Medulla oblongata (tissue), 1 donor: ENCODE results near the gene FOXN1.
"Not testable (repeated sequence)": the region's sequence is repeated elsewhere in the genome, so short reads cannot be mapped to it uniquely, and the experiment has no call there.

Source experiments
- DNase-seq: peaks from one replicate; pipeline ENCODE4 v3.0.0-alpha.2; 2015; ENCODE audit errors: extremely low spot score

FOXN1 gene

GRCh38 chr17:28573966-28574480 is 67.9 kb downstream of the FOXN1 start:
- no peak for DNase-seq

GRCh38 chr17:28574526-28574925 is 68.4 kb downstream of the FOXN1 start:
- DNase-seq, result no peak

DNA sequence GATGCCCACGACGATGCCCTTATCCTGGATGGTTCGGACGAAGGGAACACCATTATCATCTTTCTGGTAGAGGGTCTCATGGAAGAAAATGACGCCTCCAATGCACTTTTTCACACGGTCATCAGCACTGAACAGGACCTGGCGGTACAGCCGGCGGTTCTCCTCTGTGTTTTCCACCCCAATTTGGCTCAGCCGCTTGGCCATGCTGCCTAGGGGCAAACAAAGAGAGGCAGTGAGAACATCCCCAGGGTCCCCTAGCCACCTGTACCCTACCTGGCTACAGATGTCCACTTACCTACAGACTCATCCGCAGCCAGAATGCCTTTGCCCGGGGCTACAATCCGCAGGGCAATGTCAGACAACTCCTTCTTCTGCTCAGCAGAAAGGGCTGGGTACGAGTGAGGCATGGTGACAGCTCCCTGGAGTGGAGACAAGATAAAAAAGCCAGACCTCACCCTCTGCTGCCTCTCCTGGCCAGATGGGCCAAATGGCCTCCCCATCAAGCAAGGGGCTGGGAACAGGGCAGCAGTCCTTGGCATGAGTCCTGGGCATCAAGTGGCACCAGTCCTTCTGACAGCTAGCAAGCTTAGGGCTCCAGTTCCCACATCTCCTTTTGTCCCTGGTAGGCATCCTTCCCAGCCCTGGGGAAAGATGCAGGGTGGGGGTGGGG is 69.1 kb downstream of the FOXN1 start:
- peak; percentile 84 for DNase-seq

DNA sequence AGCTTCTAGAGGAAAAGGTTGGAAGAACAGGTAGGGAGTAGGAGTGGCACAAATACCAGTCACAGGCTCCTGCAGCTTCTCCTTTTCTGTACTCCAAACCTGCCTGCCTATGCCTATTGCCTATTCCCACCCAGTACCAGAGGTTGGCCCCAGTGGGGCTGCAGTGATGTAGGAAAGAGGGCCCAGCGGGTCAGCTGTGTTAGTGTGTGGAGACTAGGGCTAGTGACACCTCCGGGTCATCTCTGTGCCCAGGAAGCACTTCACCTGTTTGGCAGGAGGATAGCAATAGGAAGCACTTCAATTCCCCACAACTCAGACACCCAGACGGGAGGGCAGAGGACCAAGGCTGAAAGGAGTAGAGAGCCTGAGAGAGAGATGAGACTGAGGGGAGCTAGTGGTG is 69.9 kb downstream of the FOXN1 start:
- DNase-seq, result not testable (repeated sequence)

DNA sequence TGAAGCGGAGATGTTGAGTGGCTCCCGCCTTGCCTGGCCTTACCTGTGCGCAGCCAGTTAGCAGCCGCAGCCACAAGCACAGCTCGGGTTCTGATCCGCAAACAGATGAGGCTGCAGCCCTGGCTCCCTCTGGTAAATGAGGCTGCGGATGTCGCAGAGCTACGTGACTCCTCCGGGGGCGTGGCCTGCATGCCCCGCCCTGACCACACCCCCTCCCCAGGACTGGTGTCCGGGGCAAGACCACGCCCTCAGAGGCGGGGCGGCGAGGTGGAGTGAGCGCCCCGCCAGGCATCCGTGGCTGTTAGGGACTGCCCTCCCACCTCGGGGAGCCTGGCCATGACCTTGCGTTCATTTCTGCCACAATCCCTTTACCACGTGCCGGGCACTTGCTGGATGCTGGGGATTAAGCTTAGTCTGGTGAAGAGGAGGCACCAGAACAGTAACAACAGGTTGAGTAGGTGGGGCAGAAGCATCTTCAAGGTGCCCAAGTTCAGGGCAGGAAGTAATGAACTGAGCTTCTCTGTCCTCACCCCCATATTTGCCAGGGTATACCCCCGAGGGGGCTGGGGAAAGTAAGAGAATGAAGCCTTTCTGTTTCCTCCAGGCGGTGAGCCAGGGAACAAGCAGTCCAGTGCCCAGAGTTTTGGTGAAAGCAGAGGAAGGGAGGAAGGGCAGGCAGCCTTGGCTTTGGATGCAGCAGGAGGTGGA is 70.8 kb downstream of the FOXN1 start, which contains the start of gene ALDOC:
Gene ALDOC, minus strand, starts transcription at position 138 of the 708 bp plus-strand sequence. CDS start 1,363 bp downstream, outside the sequence.
- DNase-seq, result peak; percentile 99

- no peak for DNase-seq
Observed at GRCh38 chr17:28577466-28577824, 71.3 kb downstream of the FOXN1 start.

DNA sequence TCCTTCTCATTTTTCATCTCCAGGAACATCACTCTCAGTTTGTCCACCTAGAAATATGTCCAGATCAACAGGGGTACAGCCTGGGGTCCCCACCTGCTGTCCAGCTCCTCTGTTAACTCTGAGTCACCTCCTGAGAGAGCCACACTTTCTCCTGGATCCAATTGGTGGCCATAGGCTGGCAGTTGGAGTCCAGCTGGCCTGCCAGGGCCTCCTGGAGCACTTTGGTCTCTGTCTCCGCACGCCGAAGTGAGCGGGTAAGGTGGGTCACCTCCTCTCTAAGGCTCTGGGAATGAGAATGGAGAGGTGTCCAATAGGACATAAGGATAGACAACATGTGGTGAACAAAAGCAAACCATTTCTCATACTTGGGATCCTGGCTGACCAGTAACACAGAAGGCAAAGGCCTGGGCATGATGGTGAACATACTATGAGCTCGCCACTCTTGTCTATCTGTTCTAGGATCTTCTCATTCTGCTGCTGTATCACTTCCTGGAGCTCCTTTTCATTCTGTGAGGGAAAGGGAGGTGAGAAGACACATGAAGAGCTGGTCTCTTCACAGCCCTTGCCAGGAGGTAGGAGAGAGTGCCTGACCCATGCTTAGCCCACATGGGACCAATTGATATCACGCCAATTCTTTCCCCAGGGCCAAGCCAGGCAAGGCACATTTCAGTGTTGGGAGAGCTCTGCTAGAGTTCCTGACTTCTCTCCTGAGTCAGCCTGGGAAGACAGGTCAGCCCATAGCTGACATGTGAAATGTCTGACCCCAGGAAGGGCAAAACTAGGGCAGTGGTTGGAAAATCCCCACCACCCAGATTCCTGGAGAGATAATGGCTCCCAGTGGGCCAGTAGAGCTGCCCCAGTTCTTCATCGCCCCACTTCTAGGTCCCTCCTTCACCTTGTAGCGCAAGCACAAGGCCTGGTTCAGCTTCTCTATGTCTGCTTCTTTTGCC is 72.4 kb downstream of the FOXN1 start:
- no peak for DNase-seq

GRCh38 chr17:28579526-28579925 is 73.4 kb downstream of the FOXN1 start:
- no peak for DNase-seq

DNA sequence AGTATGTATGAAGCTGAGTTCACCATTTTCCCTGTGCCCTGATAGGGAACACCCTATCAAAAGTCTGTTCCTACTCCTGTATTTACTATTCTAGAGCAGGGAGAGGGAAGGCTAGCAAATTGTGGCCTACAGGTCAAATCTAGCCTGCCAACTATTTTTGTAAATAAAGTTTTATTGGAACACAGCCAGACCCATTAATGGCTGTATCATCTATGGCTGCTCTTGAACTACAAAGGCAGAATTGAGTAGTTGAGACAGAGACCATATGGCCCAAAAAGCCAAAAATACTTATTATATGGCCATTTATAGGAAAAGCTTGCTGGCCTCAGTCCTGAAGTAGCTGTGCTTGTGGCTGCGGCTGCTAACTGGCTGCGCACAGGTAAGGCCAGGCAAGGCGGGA is 74.8 kb downstream of the FOXN1 start:
- no peak for DNase-seq

- no peak for DNase-seq
Observed at GRCh38 chr17:28582513-28582912, 76.4 kb downstream of the FOXN1 start.

DNA sequence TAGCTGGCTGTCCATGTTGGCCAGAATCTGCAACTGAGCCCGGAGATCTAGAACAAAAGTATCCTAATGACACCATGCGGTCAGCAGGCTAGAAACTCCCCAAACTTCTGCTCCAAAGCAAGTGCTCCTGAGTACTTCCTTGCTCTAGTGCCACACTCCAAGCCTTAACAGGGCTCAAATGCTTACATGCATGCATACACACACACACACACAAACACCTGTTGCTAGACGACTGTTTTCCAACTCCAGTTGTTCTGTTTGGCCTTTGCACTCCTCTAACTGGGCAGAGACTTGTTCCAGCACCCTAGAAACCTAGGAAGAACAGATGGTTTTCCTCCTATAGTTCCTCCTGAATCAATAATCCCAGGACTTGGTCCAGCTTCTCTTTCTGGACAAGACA is 78.3 kb downstream of the FOXN1 start:
- DNase-seq, result no peak

- no peak for DNase-seq
Observed at GRCh38 chr17:28585851-28586250, 79.7 kb downstream of the FOXN1 start.
